Measurements from ENCODE around the gene APOL3. TPM values are rescaled to one million over a fixed set of nuclear protein-coding genes. Genes with fewer than 3 reads are reported as not detected.
"Not testable (repeated sequence)": the region's sequence is repeated elsewhere in the genome, so short reads cannot be mapped to it uniquely, and the experiment has no call there.

APOL3 gene
- total and polyA plus RNA-seq, 10 of the 15 experiments (the other 5 are each of a cell fraction or from before 2014, with no cell fraction given) = 6.9 to 66.8 (median 48.5) TPM

DNA sequence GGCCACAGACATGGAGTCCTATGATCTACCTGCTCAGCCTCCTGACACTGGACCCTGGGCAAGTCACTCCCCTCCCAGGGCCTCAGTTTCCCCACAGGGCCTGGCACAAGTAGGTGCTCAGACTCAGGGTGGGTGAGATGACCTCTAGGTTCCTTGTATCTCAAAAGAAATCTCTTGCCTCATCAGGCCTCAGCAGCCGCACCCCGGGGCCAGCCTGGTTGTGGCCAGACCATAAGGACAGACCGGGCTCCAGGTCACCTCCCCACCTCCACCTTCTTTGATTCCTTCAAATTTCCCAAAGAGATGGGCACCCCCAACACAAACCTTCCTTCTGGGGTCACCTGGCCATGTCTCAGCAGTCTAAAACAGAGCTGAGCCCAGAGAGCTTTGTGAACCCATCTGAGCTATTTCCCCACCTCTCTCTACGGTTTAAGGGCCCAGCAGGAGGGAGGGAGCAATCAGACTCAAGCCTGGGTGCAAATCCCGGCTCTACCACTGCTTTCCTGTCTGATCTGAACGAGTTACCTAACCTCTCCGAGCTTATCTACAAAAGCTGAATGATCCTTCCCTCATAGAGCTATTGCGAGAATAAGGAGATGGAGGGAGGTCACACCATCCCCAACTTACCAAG lies 43.6 kb upstream of the APOL3 start:
- no peaks in the 10 kb centered on the region for H3K9me3 ChIP-seq (replicated peaks; ENCODE audit: control insufficient read depth, insufficient read depth, low read length)
- H3K36me3 ChIP-seq (ENCODE audit: control insufficient read depth in 2 of 2, insufficient read depth in 2 of 2, low read length in 1 of 2) = no peaks in the 10 kb centered on the region
- in situ Hi-C loops (cut with MboI) = no loop called here
- TF ChIP-seq ETV6 (conservative IDR thresholded peaks at IDR 0.05 in 1 of 2, IDR thresholded peaks at IDR 0.05 in 1 of 2; ENCODE audit: borderline replicate concordance in 1 of 2, low read depth in 1 of 2) = no peak
- no peak for TF ChIP-seq MTA2 (IDR thresholded peaks at IDR 0.05; ENCODE audit: low read depth)
- no peak overlapping the region for H3K27ac ChIP-seq (ENCODE audit: control insufficient read depth, insufficient read depth)
- H3K9ac ChIP-seq (ENCODE audit: control insufficient read depth, insufficient read depth, low read length) = no peak overlapping the region
- DNase-seq (ENCODE audit: low read depth, low spot score) = no peak
- CTCF ChIA-PET = interaction anchor here (1.1 to 1.9 kb wide), 3 partner anchors 9 to 17 kb away, joined by 5 to 7 read pairs (median 6); no protein-coding TSS in a partner anchor
- FAIRE-seq = no peak
- H4K20me1 ChIP-seq (ENCODE audit: control insufficient read depth, insufficient read depth) = no peaks in the 10 kb centered on the region
- no TSS peak for BruUV-seq (replicated peaks)
- H3K4me2 ChIP-seq (ENCODE audit: control insufficient read depth, insufficient read depth) = no peak overlapping the region
- POLR2A ChIA-PET = no interaction called here
- SMC1A ChIA-PET (ENCODE audit: uncharacterized antibody, unreplicated experiment) = interaction anchor here (0.6 to 1.6 kb wide), 4 partner anchors 10 to 36 kb away, joined by 3 to 5 read pairs (median 4); partner anchors contain the start of gene APOL2
- no peak for ATAC-seq
- no peak overlapping the region for H2AFZ ChIP-seq (ENCODE audit: control insufficient read depth, low read depth, low read length)
- H3K4me3 ChIP-seq = no peak overlapping the region
- 56% methylated on average over 8 of the region's 8 CpGs for WGBS (ENCODE audit: insufficient coverage, insufficient replicate concordance, low lambda C conversion rate, missing lambda C conversion rate)
- intact Hi-C loops (cut with micrococcal nuclease; ENCODE audit: unreplicated experiment) = no loop called here
- no peaks in the 10 kb centered on the region for H3K79me2 ChIP-seq (ENCODE audit: control insufficient read depth, insufficient read depth, low read length)
- RAD21 ChIA-PET (ENCODE audit: unreplicated experiment) = interaction anchor here (1.0 kb wide), 1 partner anchor 8 kb away, joined by 3 read pairs; no protein-coding TSS in a partner anchor
- H3K27me3 ChIP-seq (replicated peaks in 1 of 2; ENCODE audit: control insufficient read depth in 2 of 2, insufficient read depth in 2 of 2, low read length in 1 of 2) = no peaks in the 10 kb centered on the region
- H3K4me1 ChIP-seq (ENCODE audit: control insufficient read depth, insufficient read depth, low read length) = no peaks in the 10 kb centered on the region

GRCh38 chr22:36203441-36203840 lies 42.9 kb upstream of the APOL3 start:
- H4K20me1 ChIP-seq (ENCODE audit: control insufficient read depth, insufficient read depth); FAIRE-seq; H3K4me3 ChIP-seq; H3K27ac ChIP-seq (ENCODE audit: control insufficient read depth, insufficient read depth); RAD21 ChIA-PET (ENCODE audit: unreplicated experiment); H3K4me2 ChIP-seq (ENCODE audit: control insufficient read depth, insufficient read depth); H3K9ac ChIP-seq (ENCODE audit: control insufficient read depth, insufficient read depth, low read length); H3K79me2 ChIP-seq (ENCODE audit: control insufficient read depth, insufficient read depth, low read length); DNase-seq (ENCODE audit: low read depth, low spot score); in situ Hi-C loops (cut with MboI); H2AFZ ChIP-seq (ENCODE audit: control insufficient read depth, low read depth, low read length); ATAC-seq; POLR2A ChIA-PET; H3K9me3 ChIP-seq (replicated peaks; ENCODE audit: control insufficient read depth, insufficient read depth, low read length); H3K4me1 ChIP-seq (ENCODE audit: control insufficient read depth, insufficient read depth, low read length); intact Hi-C loops (cut with micrococcal nuclease; ENCODE audit: unreplicated experiment); BruUV-seq (replicated peaks); H3K27me3 ChIP-seq (replicated peaks in 1 of 2; ENCODE audit: control insufficient read depth in 2 of 2, insufficient read depth in 2 of 2, low read length in 1 of 2); H3K36me3 ChIP-seq (ENCODE audit: control insufficient read depth in 2 of 2, insufficient read depth in 2 of 2, low read length in 1 of 2): not testable (repeated sequence)
- 49% methylated on average over 7 of the region's 7 CpGs for WGBS (ENCODE audit: insufficient coverage, insufficient replicate concordance, low lambda C conversion rate, missing lambda C conversion rate)
- ChIA-PET CTCF (interaction anchor here (1.1 kb wide), 2 partner anchors 36 to 75 kb away, joined by 4 read pairs; partner anchors contain the start of gene APOL2), SMC1A (ENCODE audit: uncharacterized antibody, unreplicated experiment) (interaction anchor here (1.6 kb wide), 1 partner anchor 35 kb away, joined by 4 read pairs; no protein-coding TSS in a partner anchor)

DNA sequence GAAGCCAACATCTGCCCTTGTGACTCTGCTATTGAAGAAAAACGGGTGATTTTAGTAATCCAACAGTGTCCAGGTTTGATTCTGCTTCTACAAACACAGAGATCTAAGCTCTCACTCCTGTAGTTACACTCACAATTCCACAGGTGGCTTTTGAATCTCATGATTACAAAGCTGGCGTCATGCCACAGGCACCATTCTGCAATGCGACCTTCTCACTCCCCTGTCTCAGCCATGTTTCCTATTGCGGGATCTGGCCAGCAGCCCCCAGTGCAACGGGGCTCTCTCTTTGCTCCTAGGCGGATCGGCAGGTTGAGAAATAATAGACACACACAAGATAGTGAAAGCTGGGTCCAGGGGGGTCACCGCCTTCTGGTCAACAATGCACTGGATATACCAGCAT lies 42.4 kb upstream of the APOL3 start:
- not testable (repeated sequence) for H2AFZ ChIP-seq (ENCODE audit: control insufficient read depth, low read depth, low read length)
- CTCF ChIA-PET = interaction anchor here (1.1 to 1.4 kb wide), 3 partner anchors 37 to 283 kb away, joined by 3 to 4 read pairs (median 4); partner anchors contain the start of gene APOL2

More for the DNA sequence above, 42.4 kb upstream of the APOL3 start:
- H3K4me2 ChIP-seq (ENCODE audit: control insufficient read depth, insufficient read depth); intact Hi-C loops (cut with micrococcal nuclease; ENCODE audit: unreplicated experiment); H3K27me3 ChIP-seq (replicated peaks in 1 of 2; ENCODE audit: control insufficient read depth in 2 of 2, insufficient read depth in 2 of 2, low read length in 1 of 2); H3K9me3 ChIP-seq (replicated peaks; ENCODE audit: control insufficient read depth, insufficient read depth, low read length); H3K36me3 ChIP-seq (ENCODE audit: control insufficient read depth in 2 of 2, insufficient read depth in 2 of 2, low read length in 1 of 2); H3K4me1 ChIP-seq (ENCODE audit: control insufficient read depth, insufficient read depth, low read length); H4K20me1 ChIP-seq (ENCODE audit: control insufficient read depth, insufficient read depth); BruUV-seq (replicated peaks); H3K79me2 ChIP-seq (ENCODE audit: control insufficient read depth, insufficient read depth, low read length); ATAC-seq; H3K4me3 ChIP-seq; H3K9ac ChIP-seq (ENCODE audit: control insufficient read depth, insufficient read depth, low read length); H3K27ac ChIP-seq (ENCODE audit: control insufficient read depth, insufficient read depth); FAIRE-seq; DNase-seq (ENCODE audit: low read depth, low spot score); in situ Hi-C loops (cut with MboI): not testable (repeated sequence)
- ChIA-PET RAD21 (ENCODE audit: unreplicated experiment) (interaction anchor here (1.3 to 1.7 kb wide), 2 partner anchors 37 to 84 kb away, joined by 3 to 5 read pairs; partner anchors contain the start of gene APOL2), SMC1A (ENCODE audit: uncharacterized antibody, unreplicated experiment) (interaction anchor here (1.4 kb wide), 1 partner anchor 23 kb away, joined by 4 read pairs; no protein-coding TSS in a partner anchor), POLR2A (interaction anchor here (1.3 kb wide), 1 partner anchor 9 kb away, joined by 4 read pairs; no protein-coding TSS in a partner anchor)
- 45% methylated on average over 8 of the region's 8 CpGs for WGBS (ENCODE audit: insufficient coverage, insufficient replicate concordance, low lambda C conversion rate, missing lambda C conversion rate)
